Loucy (cell line): ENCODE data around the gene SLC27A2.

Experiments used
- CTCF ChIP-seq: fragments of 200-600 bp; sonication (generic); conservative IDR thresholded peaks from 2 replicates; pipeline ENCODE4 v1.5.1; 2014; ENCODE audit warnings: mild to moderate bottlenecking, antibody characterized with exemption, low read length
- EZH2phosphoT487 ChIP-seq: fragments of 200-600 bp; IDR thresholded peaks from 2 replicates; pipeline ENCODE4 v1.6.1; 2018; ENCODE audit warnings: antibody characterized with exemption, mild to moderate bottlenecking, moderate library complexity, borderline replicate concordance

- TF ChIP-seq CTCF (no peak), EZH2phosphoT487 (no peak)
Measured at GRCh38 chr15:50151476-50151875, 30.5 kb upstream of the SLC27A2 start.
